Osteoblast (primary cell): ENCODE data around the gene ITIH4. TPM values are rescaled to one million over a fixed set of nuclear protein-coding genes. Genes with fewer than 3 reads are reported as not detected.
A peak's percentile ranks its signal among the peaks of the same experiment; 100 is the strongest.

ENCODE experiments used
- DNase-seq: peaks from one replicate; pipeline ENCODE4 v3.0.0; 2011; ENCODE audit warnings: low spot score, mixed read lengths; ENCODE audit not compliant: insufficient read length; ENCODE audit errors: missing footprints
- H2AFZ ChIP-seq: 2 replicates; pipeline ENCODE4 v1.6.0; 2011; ENCODE audit warnings: mild to moderate bottlenecking, low read length
- H3K27ac ChIP-seq: 2 replicates; pipeline ENCODE4 v1.5.1; 2011; ENCODE audit warnings: mild to moderate bottlenecking, low read depth, low read length, moderate library complexity
- H3K27me3 ChIP-seq: 2 replicates; pipeline ENCODE4 v1.6.0; 2012; ENCODE audit warnings: mild to moderate bottlenecking, control low read depth, inconsistent platforms, low read length, moderate library complexity; ENCODE audit not compliant: insufficient read depth
- H3K36me3 ChIP-seq: 2 replicates; pipeline ENCODE4 v1.5.1; 2011; ENCODE audit warnings: mild to moderate bottlenecking, low read length, control low read depth, moderate library complexity; ENCODE audit not compliant: insufficient read depth
- H3K4me1 ChIP-seq: 2 replicates; pipeline ENCODE4 v1.5.1; 2011; ENCODE audit warnings: mild to moderate bottlenecking, low read length, control low read depth, moderate library complexity; ENCODE audit not compliant: insufficient read depth
- H3K4me2 ChIP-seq: 2 replicates; pipeline ENCODE4 v1.6.0; 2011; ENCODE audit warnings: mild to moderate bottlenecking, low read length; ENCODE audit not compliant: insufficient read depth
- H3K4me3 ChIP-seq: fragments of 200-600 bp; sonication (generic); 3 replicates; pipeline ENCODE4 v1.5.1; 2012; ENCODE audit warnings: mild to moderate bottlenecking, low read length, inconsistent platforms; ENCODE audit not compliant: insufficient read depth
- H3K79me2 ChIP-seq: 2 replicates; pipeline ENCODE4 v1.6.0; 2012; ENCODE audit warnings: mild to moderate bottlenecking, low read length, control low read depth, inconsistent platforms; ENCODE audit not compliant: insufficient read depth
- H3K9me3 ChIP-seq: 2 replicates; pipeline ENCODE4 v1.5.1; 2011; ENCODE audit warnings: low read depth, low read length, control low read depth
- H4K20me1 ChIP-seq: 2 replicates; pipeline ENCODE4 v1.6.0; 2012; ENCODE audit warnings: mild to moderate bottlenecking, low read length, control low read depth; ENCODE audit not compliant: insufficient read depth
- CTCF ChIP-seq: IDR thresholded peaks from 2 replicates; pipeline ENCODE4 v1.5.1; 2011; ENCODE audit warnings: mild to moderate bottlenecking, low read depth, low read length, moderate library complexity; ENCODE audit errors: extremely low read depth
- total RNA-seq: library from RNA; depleted of rRNA; stranded (reverse); fragments of >200 nt; gene quantifications from 2 replicates; pipeline ENCODE4 v1.2.3, GENCODE V29; 2012

ITIH4 gene
- total RNA-seq, 1 donor: 2.5 TPM

- H2AFZ ChIP-seq: no peak overlapping the region
- H3K79me2 ChIP-seq: no peaks in the 10 kb centered on the region
- H3K27me3 ChIP-seq: peaks cover 32% of the 10 kb centered on the region
- H3K36me3 ChIP-seq: no peaks in the 10 kb centered on the region
- peak; percentile 66 for DNase-seq
- no peak overlapping the region for H3K27ac ChIP-seq
- no peaks in the 10 kb centered on the region for H3K4me1 ChIP-seq
- no peaks in the 10 kb centered on the region for H3K9me3 ChIP-seq
- no peak for TF ChIP-seq CTCF
- no peak overlapping the region for H3K4me3 ChIP-seq
- no peaks in the 10 kb centered on the region for H4K20me1 ChIP-seq
- no peak overlapping the region for H3K4me2 ChIP-seq
Observed at GRCh38 chr3:52784931-52785590, 45.4 kb downstream of the ITIH4 start.

GRCh38 chr3:52784021-52784621 is 46.4 kb downstream of the ITIH4 start:
- no peaks in the 10 kb centered on the region for H4K20me1 ChIP-seq
- no peak overlapping the region for H3K4me3 ChIP-seq
- no peak overlapping the region for H3K27ac ChIP-seq
- DNase-seq: peak; percentile 32
- no peak overlapping the region for H3K4me2 ChIP-seq
- no peaks in the 10 kb centered on the region for H3K36me3 ChIP-seq
- TF ChIP-seq CTCF: no peak
- no peaks in the 10 kb centered on the region for H3K4me1 ChIP-seq
- no peak overlapping the region for H2AFZ ChIP-seq
- H3K27me3 ChIP-seq: peaks cover 38% of the 10 kb centered on the region
- H3K79me2 ChIP-seq: no peaks in the 10 kb centered on the region
- H3K9me3 ChIP-seq: no peaks in the 10 kb centered on the region

- H3K27me3 ChIP-seq: peaks cover 38% of the 10 kb centered on the region
Observed at GRCh38 chr3:52783211-52783555, 47.3 kb downstream of the ITIH4 start.

More at GRCh38 chr3:52783211-52783555, 47.3 kb downstream of the ITIH4 start:
- Histone ChIP-seq H2AFZ (no peak overlapping the region), H3K9me3 (no peaks in the 10 kb centered on the region), H3K4me1 (no peaks in the 10 kb centered on the region), H3K27ac (no peak overlapping the region), H3K4me2 (no peak overlapping the region), H3K4me3 (no peak overlapping the region), H3K79me2 (no peaks in the 10 kb centered on the region), H3K36me3 (no peaks in the 10 kb centered on the region), H4K20me1 (no peaks in the 10 kb centered on the region)
- peak; percentile 15 for DNase-seq
- TF ChIP-seq CTCF: no peak
